Mesenchymal stem cell (in vitro differentiated cells and primary cell): ENCODE measurements around the gene SNX20.

Experiments used
- DNase-seq: peaks from one replicate; pipeline ENCODE4 v3.0.0-alpha.2; 2013
- H2AFZ ChIP-seq: one replicate; pipeline ENCODE4 v1.6.1; 2013; ENCODE audit warnings: low read depth, mild to moderate bottlenecking, control low read depth, inconsistent platforms, low read length, moderate library complexity
- H2AK5ac ChIP-seq: 2 replicates; pipeline ENCODE4 v1.6.1; 2013; ENCODE audit warnings: low read length, moderate library complexity, mild to moderate bottlenecking, inconsistent platforms; ENCODE audit not compliant: severe bottlenecking
- H2BK120ac ChIP-seq: one replicate; pipeline ENCODE4 v1.6.1; 2013; ENCODE audit warnings: low read depth, mild to moderate bottlenecking, inconsistent platforms, low read length, moderate library complexity
- H2BK12ac ChIP-seq, 2 experiments: one replicate each; pipeline ENCODE4 v1.6.1; 2013; ENCODE audit warnings: inconsistent platforms in 2 of 2, low read length in 2 of 2, mild to moderate bottlenecking in 2 of 2, moderate library complexity in 2 of 2, control low read depth in 1 of 2
- H2BK15ac ChIP-seq: one replicate; pipeline ENCODE4 v1.6.1; 2013; ENCODE audit warnings: mild to moderate bottlenecking, low read depth, inconsistent platforms; ENCODE audit not compliant: poor library complexity, severe bottlenecking
- H2BK5ac ChIP-seq: 2 replicates; pipeline ENCODE4 v1.6.1; 2013; ENCODE audit warnings: low read depth, mild to moderate bottlenecking, low read length, control low read depth, inconsistent platforms; ENCODE audit not compliant: poor library complexity, severe bottlenecking
- H3K14ac ChIP-seq, 2 experiments: one replicate each; pipeline ENCODE4 v1.6.1; 2013; ENCODE audit warnings: inconsistent platforms in 2 of 2, low read length in 2 of 2, control low read depth in 1 of 2, mild to moderate bottlenecking in 1 of 2, moderate library complexity in 1 of 2
- H3K18ac ChIP-seq, 2 experiments: one replicate each; pipeline ENCODE4 v1.6.1; 2013; ENCODE audit warnings: inconsistent platforms in 2 of 2, low read length in 2 of 2, control low read depth in 1 of 2, low read depth in 1 of 2, mild to moderate bottlenecking in 1 of 2
- H3K23ac ChIP-seq, 2 experiments: one replicate each; pipeline ENCODE4 v1.6.1; 2013; ENCODE audit warnings: inconsistent platforms in 2 of 2, low read length in 2 of 2, mild to moderate bottlenecking in 2 of 2, moderate library complexity in 2 of 2, control low read depth in 1 of 2
- H3K27ac ChIP-seq: 2 replicates; pipeline ENCODE4 v1.5.1; 2013; ENCODE audit warnings: mild to moderate bottlenecking, moderate library complexity, low read length, control low read depth, inconsistent platforms; ENCODE audit not compliant: poor library complexity, severe bottlenecking
- H3K27me3 ChIP-seq, 2 experiments: 2 replicates each; pipeline versions ENCODE4 v1.6.1 to v1.7.0; 2013; ENCODE audit warnings: low read length in 2 of 2, mild to moderate bottlenecking in 2 of 2, moderate library complexity in 2 of 2, control low read depth in 1 of 2, inconsistent platforms in 1 of 2; ENCODE audit not compliant: control insufficient read depth in 1 of 2, insufficient read depth in 1 of 2
- H3K36me3 ChIP-seq, 2 experiments: 2 replicates each; pipeline versions ENCODE4 v1.6.1 to v1.7.0; 2013; ENCODE audit warnings: low read length in 2 of 2, control low read depth in 1 of 2, inconsistent platforms in 1 of 2, low read depth in 1 of 2, mild to moderate bottlenecking in 1 of 2; ENCODE audit not compliant: insufficient read depth in 2 of 2, control insufficient read depth in 1 of 2
- H3K4ac ChIP-seq, 2 experiments: one replicate each; pipeline ENCODE4 v1.6.1; 2013; ENCODE audit warnings: inconsistent platforms in 2 of 2, low read length in 2 of 2, mild to moderate bottlenecking in 2 of 2, moderate library complexity in 2 of 2, control low read depth in 1 of 2, low read depth in 1 of 2
- H3K4me1 ChIP-seq: 2 replicates; pipeline ENCODE4 v1.6.1; 2013; ENCODE audit warnings: low read depth, low read length, control low read depth; ENCODE audit not compliant: control insufficient read depth, insufficient read depth
- H3K4me2 ChIP-seq: 2 replicates; pipeline ENCODE4 v1.6.1; 2013; ENCODE audit warnings: low read length, mild to moderate bottlenecking, inconsistent platforms; ENCODE audit not compliant: poor library complexity, severe bottlenecking
- H3K4me3 ChIP-seq, 2 experiments: 2 replicates each; pipeline versions ENCODE4 v1.5.1 to v1.7.0; 2013; ENCODE audit warnings: low read length in 2 of 2, mild to moderate bottlenecking in 2 of 2, control low read depth in 1 of 2, low read depth in 1 of 2; ENCODE audit not compliant: insufficient read depth in 1 of 2
- H3K79me1 ChIP-seq: replicated peaks from 2 replicates; pipeline ENCODE4 v1.6.1; 2013; ENCODE audit warnings: mild to moderate bottlenecking, control low read depth, low read length, inconsistent platforms; ENCODE audit not compliant: poor library complexity, severe bottlenecking
- H3K9ac ChIP-seq: 2 replicates; pipeline ENCODE4 v1.7.0; 2013; ENCODE audit warnings: mild to moderate bottlenecking, low read length, moderate library complexity
- H3K9me3 ChIP-seq: 2 replicates; pipeline ENCODE4 v1.7.0; 2013; ENCODE audit warnings: mild to moderate bottlenecking, low read length; ENCODE audit not compliant: control insufficient read depth
- H4K8ac ChIP-seq: one replicate; pipeline ENCODE4 v1.6.1; 2013; ENCODE audit warnings: inconsistent platforms, mild to moderate bottlenecking, low read length, moderate library complexity
- H4K91ac ChIP-seq: one replicate; pipeline ENCODE4 v1.6.1; 2013; ENCODE audit warnings: mild to moderate bottlenecking, low read length, inconsistent platforms
- WGBS: methylation state at CpG from one replicate; pipeline ENCODE4 v1.1.7; 2013; ENCODE audit warnings: mixed read lengths; 5-methylcytosine and 5-hydroxymethylcytosine counted together

Gene SNX20

DNA sequence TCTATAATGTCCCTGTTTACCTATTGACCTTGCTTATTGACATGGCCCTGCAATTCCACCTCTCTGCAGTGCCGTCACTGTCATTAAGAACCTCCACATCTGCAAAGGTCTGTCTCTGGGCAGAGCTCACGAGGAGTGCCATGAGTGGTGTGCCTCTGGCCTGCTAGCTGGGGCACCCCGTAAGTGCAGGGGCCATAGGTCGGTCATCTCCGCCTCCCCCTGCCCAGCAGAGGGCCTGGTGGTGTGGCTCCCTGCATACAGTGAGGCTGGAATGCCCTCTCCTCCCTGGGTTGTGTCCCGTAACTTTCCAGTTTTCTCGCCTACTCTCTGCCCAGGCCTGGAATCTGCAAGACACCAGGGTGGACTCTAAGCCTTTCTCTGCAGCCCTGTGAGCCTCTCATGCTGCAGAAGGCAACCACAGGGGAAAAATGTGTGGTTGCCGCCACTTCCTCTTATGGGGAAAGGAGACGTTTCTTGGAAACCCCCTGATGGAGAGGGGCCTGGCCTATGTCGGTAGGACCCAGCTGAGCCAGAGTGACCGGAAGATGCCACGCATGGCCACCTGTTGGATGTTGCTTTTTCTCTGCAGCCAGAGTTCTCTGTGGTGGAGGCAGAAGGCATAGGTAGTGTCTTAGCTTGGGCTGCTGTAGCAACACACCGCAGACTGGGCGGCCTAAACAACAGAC is 2.7 kb upstream of the SNX20 start:
- Histone ChIP-seq H3K4me3 (no peak overlapping the region), H2BK120ac (no peak overlapping the region), H3K4ac (no peak overlapping the region), H3K27me3 (peaks cover 14 to 17% of the 10 kb centered on the region in 2 experiments), H2BK12ac (no peak overlapping the region), H3K18ac (no peak overlapping the region), H3K4me1 (no peaks in the 10 kb centered on the region), H2AK5ac (no peak overlapping the region), H3K27ac (no peak overlapping the region), H4K91ac (no peak overlapping the region), H3K9me3 (no peaks in the 10 kb centered on the region), H2AFZ (no peak overlapping the region), H4K8ac (no peak overlapping the region), H3K23ac (no peak overlapping the region), H3K4me2 (no peak overlapping the region), H3K36me3 (no peaks in the 10 kb centered on the region), H3K14ac (no peak overlapping the region), H2BK5ac (no peak overlapping the region), H3K79me1 (no peaks in the 10 kb centered on the region), H2BK15ac (no peak overlapping the region), H3K9ac (no peak overlapping the region)
- no peak for DNase-seq
- WGBS: 74% methylated on average over 14 of the region's 14 CpGs

DNA sequence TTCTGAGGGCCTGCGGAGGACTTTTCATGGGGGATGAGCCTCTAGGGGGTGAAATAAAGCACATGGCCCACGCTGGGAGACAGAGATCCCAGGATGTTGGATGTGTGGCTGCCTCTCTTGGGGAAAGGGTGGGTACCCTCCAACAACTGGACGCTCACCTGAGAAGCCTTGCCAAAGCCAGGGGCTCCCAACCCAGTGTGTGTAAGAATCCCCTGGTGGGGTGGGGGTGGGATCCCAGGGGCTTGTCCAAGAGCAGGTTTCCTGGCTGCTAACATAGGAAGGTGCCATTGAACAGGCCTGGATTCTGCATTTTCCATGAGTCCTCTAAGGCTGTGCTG is 587 bp downstream of the SNX20 start:
- no peak overlapping the region for H3K14ac ChIP-seq
- H2AK5ac ChIP-seq: no peak overlapping the region
- no peak overlapping the region for H3K4me3 ChIP-seq
- H3K36me3 ChIP-seq: no peaks in the 10 kb centered on the region
- H2BK12ac ChIP-seq: no peak overlapping the region
- no peak overlapping the region for H2AFZ ChIP-seq
- no peaks in the 10 kb centered on the region for H3K4me1 ChIP-seq
- H3K27ac ChIP-seq: no peak overlapping the region
- H4K91ac ChIP-seq: no peak overlapping the region
- H3K23ac ChIP-seq: no peak overlapping the region
- no peak overlapping the region for H2BK5ac ChIP-seq
- DNase-seq: no peak
- H3K4ac ChIP-seq: no peak overlapping the region
- H3K27me3 ChIP-seq: peaks cover 9 to 18% of the 10 kb centered on the region in 2 experiments
- H3K18ac ChIP-seq: no peak overlapping the region
- no peak overlapping the region for H3K9ac ChIP-seq
- no peaks in the 10 kb centered on the region for H3K9me3 ChIP-seq
- 83% methylated on average over 3 of the region's 3 CpGs for WGBS
- no peaks in the 10 kb centered on the region for H3K79me1 ChIP-seq
- H4K8ac ChIP-seq: no peak overlapping the region
- no peak overlapping the region for H2BK15ac ChIP-seq
- H2BK120ac ChIP-seq: no peak overlapping the region
- H3K4me2 ChIP-seq: no peak overlapping the region

DNA sequence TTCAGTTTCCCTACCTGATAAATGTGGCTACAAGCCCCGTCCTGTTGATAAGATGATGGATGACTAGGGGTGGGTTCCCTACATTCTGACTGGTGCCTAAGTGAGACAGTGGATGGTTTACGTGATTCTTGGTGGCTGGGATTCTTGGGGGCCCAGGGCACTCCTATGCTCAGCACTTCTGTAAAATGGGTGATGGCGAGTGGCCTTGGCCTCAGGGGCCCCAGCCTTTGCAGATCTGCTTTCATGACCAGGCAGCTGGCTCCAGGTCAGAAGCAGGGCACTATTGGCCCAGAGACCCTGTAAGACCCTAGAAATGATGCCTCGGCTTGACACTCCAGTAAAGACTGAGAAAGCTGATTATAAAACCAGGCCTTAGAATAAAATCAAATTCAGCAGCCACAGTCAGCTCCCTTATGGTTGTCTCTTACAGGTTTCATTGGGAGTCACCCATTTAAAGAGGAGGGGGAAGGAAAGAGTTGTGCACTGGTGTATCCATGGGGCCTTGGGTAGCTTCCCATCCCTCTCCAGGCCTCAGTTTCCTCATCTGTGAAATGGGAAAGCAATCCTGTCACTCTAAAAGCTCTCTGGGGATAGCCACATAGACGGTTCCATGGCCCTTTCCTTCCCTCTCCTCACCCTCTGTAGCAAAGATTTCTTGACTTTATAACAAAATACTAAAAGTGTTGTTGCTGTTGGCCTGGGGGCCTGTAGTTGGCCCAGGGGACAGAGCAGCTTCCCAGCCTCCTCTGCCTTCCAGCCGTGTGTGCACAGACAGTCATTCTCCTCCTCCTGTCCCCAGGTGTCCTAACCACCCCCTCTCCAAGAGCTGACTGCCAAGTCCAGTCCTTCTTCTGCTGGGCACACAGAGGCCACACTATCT is 1.2 kb downstream of the SNX20 start:
- Histone ChIP-seq H2BK120ac (no peak overlapping the region), H3K14ac (no peak overlapping the region), H3K4me3 (no peak overlapping the region), H3K4me2 (no peak overlapping the region), H2BK15ac (no peak overlapping the region), H3K27ac (no peak overlapping the region), H2BK5ac (no peak overlapping the region), H3K79me1 (no peaks in the 10 kb centered on the region), H3K4me1 (no peaks in the 10 kb centered on the region), H2BK12ac (no peak overlapping the region), H3K9me3 (no peaks in the 10 kb centered on the region), H3K4ac (no peak overlapping the region), H4K8ac (no peak overlapping the region), H2AK5ac (no peak overlapping the region), H3K27me3 (peaks cover 9 to 24% of the 10 kb centered on the region in 2 experiments), H3K18ac (no peak overlapping the region), H3K23ac (no peak overlapping the region), H3K9ac (no peak overlapping the region), H4K91ac (no peak overlapping the region), H3K36me3 (no peaks in the 10 kb centered on the region), H2AFZ (no peak overlapping the region)
- DNase-seq: no peak
- 88% methylated on average over 5 of the region's 6 CpGs for WGBS

DNA sequence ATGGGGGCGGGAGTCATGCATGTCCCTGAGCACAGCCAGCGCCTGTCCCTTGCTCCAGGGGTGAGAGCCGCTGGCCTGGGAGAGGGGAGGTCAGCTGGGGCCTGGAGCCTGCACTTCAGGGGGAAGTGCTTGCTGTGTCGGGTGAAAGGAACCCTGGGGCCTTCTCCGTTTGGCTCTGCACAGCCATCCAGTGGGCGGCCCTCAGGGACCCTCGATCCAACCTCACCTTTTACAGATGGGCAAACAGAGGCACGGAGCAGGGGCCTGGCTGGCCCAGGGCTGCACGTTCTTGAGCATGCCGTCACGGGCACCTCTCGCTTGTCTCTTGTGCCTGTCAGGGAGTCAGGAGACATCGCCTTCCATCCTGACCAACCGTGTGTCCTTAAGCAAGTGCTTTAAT is 1.8 kb downstream of the SNX20 start:
- no peak overlapping the region for H2BK120ac ChIP-seq
- no peak overlapping the region for H3K27ac ChIP-seq
- H3K9ac ChIP-seq: no peak overlapping the region
- H3K4ac ChIP-seq: no peak overlapping the region
- H2AFZ ChIP-seq: no peak overlapping the region
- H3K79me1 ChIP-seq: no peaks in the 10 kb centered on the region
- H2BK5ac ChIP-seq: no peak overlapping the region
- H3K36me3 ChIP-seq: no peaks in the 10 kb centered on the region
- no peak overlapping the region for H3K4me2 ChIP-seq
- no peak overlapping the region for H2BK15ac ChIP-seq
- H2BK12ac ChIP-seq: no peak overlapping the region
- no peaks in the 10 kb centered on the region for H3K4me1 ChIP-seq
- DNase-seq: no peak
- peak overlapping the region in 1 of 2 experiments; percentile 11 for H3K14ac ChIP-seq
- 84% methylated on average over 14 of the region's 14 CpGs for WGBS
- H4K91ac ChIP-seq: no peak overlapping the region
- no peaks in the 10 kb centered on the region for H3K9me3 ChIP-seq
- H3K27me3 ChIP-seq: peaks cover 9 to 21% of the 10 kb centered on the region in 2 experiments
- no peak overlapping the region for H3K4me3 ChIP-seq
- H4K8ac ChIP-seq: no peak overlapping the region
- H2AK5ac ChIP-seq: no peak overlapping the region
- no peak overlapping the region for H3K18ac ChIP-seq
- H3K23ac ChIP-seq: no peak overlapping the region
